ENCODE data around the gene ABT1. TPM values are rescaled to one million over a fixed set of nuclear protein-coding genes. Genes with fewer than 3 reads are reported as not detected.

The ABT1 gene
- total and polyA plus RNA-seq, 2 experiments from 2014 or later = 25.7 to 29.1 TPM

DNA sequence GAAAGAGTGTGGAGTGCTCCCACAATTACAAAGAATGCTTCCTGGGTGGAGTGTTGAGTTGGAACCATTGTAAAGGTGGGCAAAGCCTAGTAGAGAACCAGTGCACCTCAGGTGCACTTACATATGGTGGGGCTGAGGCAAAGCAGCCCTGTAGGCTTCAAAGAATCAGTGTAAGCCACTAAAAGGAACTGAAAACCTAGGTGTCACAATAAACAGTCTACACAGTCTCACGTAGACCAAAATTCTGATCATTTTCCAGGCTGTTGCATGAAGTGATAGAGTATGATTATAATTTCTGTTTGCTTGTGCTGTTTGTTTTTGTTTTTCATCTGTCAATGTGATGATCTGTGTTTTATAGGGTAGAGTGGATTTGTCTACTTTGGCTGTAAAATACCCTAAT lies 2.8 kb downstream of the ABT1 start:
- no peak overlapping the region for H2AFZ ChIP-seq
- H3K27me3 Mint-ChIP-seq (ENCODE audit: insufficient read depth, low read depth, poor library complexity) = peaks cover 7% of the 10 kb centered on the region
- DNase-seq (ENCODE audit: low spot score) (no peak), ATAC-seq (no peak)
- H4K20me1 ChIP-seq (replicated peaks; ENCODE audit: insufficient read depth) = no peaks in the 10 kb centered on the region
- peaks cover 6% of the 10 kb centered on the region; the same call in 1 of the 2 replicates for H3K36me3 ChIP-seq (ENCODE audit: insufficient read depth)
- H3K79me2 ChIP-seq (replicated peaks; ENCODE audit: insufficient read depth) = peaks cover 13% of the 10 kb centered on the region
- H3K27me3 ChIP-seq (ENCODE audit: insufficient read depth) = no peaks in the 10 kb centered on the region
- H3K9me2 ChIP-seq (ENCODE audit: insufficient read depth) = no peaks in the 10 kb centered on the region
- peaks cover 12% of the 10 kb centered on the region for H3K36me3 Mint-ChIP-seq (ENCODE audit: low read depth)
- no peak overlapping the region for H3K4me3 Mint-ChIP-seq
- H3K27ac Mint-ChIP-seq = no peak overlapping the region
- H3F3A ChIP-seq (replicated peaks; ENCODE audit: low read depth) = 0 out of 2 replicates have a peak, but pooled peaks cover 5% of the 10 kb centered on the region
- TF ChIP-seq EZH2phosphoT487 (IDR thresholded peaks at IDR 0.05; ENCODE audit: unreplicated experiment) (no peak), NANOG (IDR thresholded peaks at IDR 0.05; ENCODE audit: borderline replicate concordance) (no peak), CREB1 (CRISPR knock-in tag; IDR thresholded peaks at IDR 0.05; ENCODE audit: low read depth) (no peak), EZH2 (IDR thresholded peaks at IDR 0.05; ENCODE audit: low read depth, unreplicated experiment) (no peak), JUNB (IDR thresholded peaks at IDR 0.05; ENCODE audit: unreplicated experiment) (no peak), ETS1 (IDR thresholded peaks at IDR 0.05) (no peak), ZNF114 (CRISPR knock-in tag; IDR thresholded peaks at IDR 0.05) (no peak), POLR2AphosphoS5 (IDR thresholded peaks at IDR 0.05; ENCODE audit: low read depth) (no peak), STAT1 (IDR thresholded peaks at IDR 0.05; ENCODE audit: unreplicated experiment) (no peak), CTCF (conservative IDR thresholded peaks at IDR 0.05; ENCODE audit: low read depth in 2 of 2) (no peak), ZNF331 (CRISPR knock-in tag; IDR thresholded peaks at IDR 0.05; ENCODE audit: low read depth) (no peak), REST (IDR thresholded peaks at IDR 0.05; ENCODE audit: unreplicated experiment) (no peak)
- TF ChIP-seq, protein P1, sequence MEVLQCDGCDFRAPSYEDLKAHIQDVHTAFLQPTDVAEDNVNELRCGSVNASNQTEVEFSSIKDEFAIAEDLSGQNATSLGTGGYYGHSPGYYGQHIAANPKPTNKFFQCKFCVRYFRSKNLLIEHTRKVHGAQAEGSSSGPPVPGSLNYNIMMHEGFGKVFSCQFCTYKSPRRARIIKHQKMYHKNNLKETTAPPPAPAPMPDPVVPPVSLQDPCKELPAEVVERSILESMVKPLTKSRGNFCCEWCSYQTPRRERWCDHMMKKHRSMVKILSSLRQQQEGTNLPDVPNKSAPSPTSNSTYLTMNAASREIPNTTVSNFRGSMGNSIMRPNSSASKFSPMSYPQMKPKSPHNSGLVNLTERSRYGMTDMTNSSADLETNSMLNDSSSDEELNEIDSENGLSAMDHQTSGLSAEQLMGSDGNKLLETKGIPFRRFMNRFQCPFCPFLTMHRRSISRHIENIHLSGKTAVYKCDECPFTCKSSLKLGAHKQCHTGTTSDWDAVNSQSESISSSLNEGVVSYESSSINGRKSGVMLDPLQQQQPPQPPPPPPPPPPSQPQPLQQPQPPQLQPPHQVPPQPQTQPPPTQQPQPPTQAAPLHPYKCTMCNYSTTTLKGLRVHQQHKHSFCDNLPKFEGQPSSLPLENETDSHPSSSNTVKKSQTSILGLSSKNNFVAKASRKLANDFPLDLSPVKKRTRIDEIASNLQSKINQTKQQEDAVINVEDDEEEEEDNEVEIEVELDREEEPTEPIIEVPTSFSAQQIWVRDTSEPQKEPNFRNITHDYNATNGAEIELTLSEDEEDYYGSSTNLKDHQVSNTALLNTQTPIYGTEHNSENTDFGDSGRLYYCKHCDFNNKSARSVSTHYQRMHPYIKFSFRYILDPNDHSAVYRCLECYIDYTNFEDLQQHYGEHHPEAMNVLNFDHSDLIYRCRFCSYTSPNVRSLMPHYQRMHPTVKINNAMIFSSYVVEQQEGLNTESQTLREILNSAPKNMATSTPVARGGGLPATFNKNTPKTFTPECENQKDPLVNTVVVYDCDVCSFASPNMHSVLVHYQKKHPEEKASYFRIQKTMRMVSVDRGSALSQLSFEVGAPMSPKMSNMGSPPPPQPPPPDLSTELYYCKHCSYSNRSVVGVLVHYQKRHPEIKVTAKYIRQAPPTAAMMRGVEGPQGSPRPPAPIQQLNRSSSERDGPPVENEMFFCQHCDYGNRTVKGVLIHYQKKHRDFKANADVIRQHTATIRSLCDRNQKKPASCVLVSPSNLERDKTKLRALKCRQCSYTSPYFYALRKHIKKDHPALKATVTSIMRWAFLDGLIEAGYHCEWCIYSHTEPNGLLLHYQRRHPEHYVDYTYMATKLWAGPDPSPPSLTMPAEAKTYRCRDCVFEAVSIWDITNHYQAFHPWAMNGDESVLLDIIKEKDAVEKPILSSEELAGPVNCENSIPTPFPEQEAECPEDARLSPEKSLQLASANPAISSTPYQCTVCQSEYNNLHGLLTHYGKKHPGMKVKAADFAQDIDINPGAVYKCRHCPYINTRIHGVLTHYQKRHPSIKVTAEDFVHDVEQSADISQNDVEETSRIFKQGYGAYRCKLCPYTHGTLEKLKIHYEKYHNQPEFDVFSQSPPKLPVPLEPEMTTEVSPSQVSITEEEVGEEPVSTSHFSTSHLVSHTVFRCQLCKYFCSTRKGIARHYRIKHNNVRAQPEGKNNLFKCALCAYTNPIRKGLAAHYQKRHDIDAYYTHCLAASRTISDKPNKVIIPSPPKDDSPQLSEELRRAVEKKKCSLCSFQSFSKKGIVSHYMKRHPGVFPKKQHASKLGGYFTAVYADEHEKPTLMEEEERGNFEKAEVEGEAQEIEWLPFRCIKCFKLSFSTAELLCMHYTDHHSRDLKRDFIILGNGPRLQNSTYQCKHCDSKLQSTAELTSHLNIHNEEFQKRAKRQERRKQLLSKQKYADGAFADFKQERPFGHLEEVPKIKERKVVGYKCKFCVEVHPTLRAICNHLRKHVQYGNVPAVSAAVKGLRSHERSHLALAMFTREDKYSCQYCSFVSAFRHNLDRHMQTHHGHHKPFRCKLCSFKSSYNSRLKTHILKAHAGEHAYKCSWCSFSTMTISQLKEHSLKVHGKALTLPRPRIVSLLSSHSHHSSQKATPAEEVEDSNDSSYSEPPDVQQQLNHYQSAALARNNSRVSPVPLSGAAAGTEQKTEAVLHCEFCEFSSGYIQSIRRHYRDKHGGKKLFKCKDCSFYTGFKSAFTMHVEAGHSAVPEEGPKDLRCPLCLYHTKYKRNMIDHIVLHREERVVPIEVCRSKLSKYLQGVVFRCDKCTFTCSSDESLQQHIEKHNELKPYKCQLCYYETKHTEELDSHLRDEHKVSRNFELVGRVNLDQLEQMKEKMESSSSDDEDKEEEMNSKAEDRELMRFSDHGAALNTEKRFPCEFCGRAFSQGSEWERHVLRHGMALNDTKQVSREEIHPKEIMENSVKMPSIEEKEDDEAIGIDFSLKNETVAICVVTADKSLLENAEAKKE (CRISPR knock-in tag; IDR thresholded peaks at IDR 0.05) = no peak
- H3K4me1 Mint-ChIP-seq = peaks cover 3% of the 10 kb centered on the region; the same call in 2 of the 3 replicates
- peaks cover 3% of the 10 kb centered on the region; the same call in 2 of the 3 replicates for H3K9me3 Mint-ChIP-seq
- no peak overlapping the region for H3K4me2 ChIP-seq
- H3K4me1 ChIP-seq (ENCODE audit: insufficient read depth) = no peaks in the 10 kb centered on the region
- no peak overlapping the region for H3K4me3 ChIP-seq
- H3K27ac ChIP-seq (ENCODE audit: low read depth) = no peak overlapping the region
